ENCODE results near the gene TMCO4.

The TMCO4 gene

GRCh38 chr1:19644681-19645410 lies 154.9 kb downstream of the TMCO4 start:
- no peak overlapping the region for H3K4me3 ChIP-seq (IDR thresholded peaks at IDR 0.05; ENCODE audit: insufficient read depth, low read depth, low read length)
- H3K4me1 ChIP-seq (ENCODE audit: low read depth, poor library complexity, severe bottlenecking) = no peaks in the 10 kb centered on the region
- H3K36me3 ChIP-seq (ENCODE audit: insufficient read depth) = no peaks in the 10 kb centered on the region
- H3K27ac ChIP-seq = no peak overlapping the region
- no peaks in the 10 kb centered on the region for H3K79me2 ChIP-seq (ENCODE audit: insufficient read depth, low read depth)
- peaks cover 29% of the 10 kb centered on the region for H3K27me3 ChIP-seq (ENCODE audit: insufficient read depth, low read depth)
- no peak overlapping the region for H3K4me2 ChIP-seq
- H2AFZ ChIP-seq (ENCODE audit: low read depth) = no peak overlapping the region
- no peak overlapping the region for H3K9ac ChIP-seq
- no peak for TF ChIP-seq CTCF (conservative IDR thresholded peaks at IDR 0.05; ENCODE audit: low read depth, low read length)
- H4K20me1 ChIP-seq (ENCODE audit: insufficient read depth) = no peaks in the 10 kb centered on the region

GRCh38 chr1:19644395-19644680 lies 155.4 kb downstream of the TMCO4 start:
- H3K79me2 ChIP-seq (ENCODE audit: insufficient read depth, low read depth) = no peaks in the 10 kb centered on the region
- no peak overlapping the region for H2AFZ ChIP-seq (ENCODE audit: low read depth)
- H3K4me1 ChIP-seq (ENCODE audit: low read depth, poor library complexity, severe bottlenecking) = no peaks in the 10 kb centered on the region
- no peaks in the 10 kb centered on the region for H4K20me1 ChIP-seq (ENCODE audit: insufficient read depth)
- H3K4me2 ChIP-seq = no peak overlapping the region
- H3K36me3 ChIP-seq (ENCODE audit: insufficient read depth) = no peaks in the 10 kb centered on the region
- no peak overlapping the region for H3K9ac ChIP-seq
- no peak overlapping the region for H3K4me3 ChIP-seq (IDR thresholded peaks at IDR 0.05; ENCODE audit: insufficient read depth, low read depth, low read length)
- no peak overlapping the region for H3K27ac ChIP-seq
- H3K27me3 ChIP-seq (ENCODE audit: insufficient read depth, low read depth) = peaks cover 29% of the 10 kb centered on the region
- TF ChIP-seq CTCF (conservative IDR thresholded peaks at IDR 0.05; ENCODE audit: low read depth, low read length) = no peak

- peaks cover 29% of the 10 kb centered on the region for H3K27me3 ChIP-seq (ENCODE audit: insufficient read depth, low read depth)
- no peak for TF ChIP-seq CTCF (conservative IDR thresholded peaks at IDR 0.05; ENCODE audit: low read depth, low read length)
- H3K79me2 ChIP-seq (ENCODE audit: insufficient read depth, low read depth) = no peaks in the 10 kb centered on the region
- H3K4me1 ChIP-seq (ENCODE audit: low read depth, poor library complexity, severe bottlenecking) = no peaks in the 10 kb centered on the region
- H3K9ac ChIP-seq = no peak within 1 kb of the TSS
- no peak within 1 kb of the TSS for H3K4me2 ChIP-seq
- no peak within 1 kb of the TSS for H3K27ac ChIP-seq
- H2AFZ ChIP-seq (ENCODE audit: low read depth) = no peak within 1 kb of the TSS
- no peaks in the 10 kb centered on the region for H3K36me3 ChIP-seq (ENCODE audit: insufficient read depth)
- H3K4me3 ChIP-seq (IDR thresholded peaks at IDR 0.05; ENCODE audit: insufficient read depth, low read depth, low read length) = no peak within 1 kb of the TSS
- H4K20me1 ChIP-seq (ENCODE audit: insufficient read depth) = no peaks in the 10 kb centered on the region
Measured at GRCh38 chr1:19643602-19644394, 155.9 kb downstream of the TMCO4 start, which contains the start of gene NBL1. TSS of gene NBL1 (plus strand) at chr1:19644311. CDS start at chr1:19655031, 10,720 bp downstream.

GRCh38 chr1:19643121-19643520 lies 156.6 kb downstream of the TMCO4 start:
- Histone ChIP-seq H2AFZ (ENCODE audit: low read depth) (no peak overlapping the region), H3K27ac (no peak overlapping the region), H3K27me3 (ENCODE audit: insufficient read depth, low read depth) (peaks cover 29% of the 10 kb centered on the region), H3K36me3 (ENCODE audit: insufficient read depth) (no peaks in the 10 kb centered on the region), H3K4me3 (IDR thresholded peaks at IDR 0.05; ENCODE audit: insufficient read depth, low read depth, low read length) (no peak overlapping the region), H3K4me2 (no peak overlapping the region), H4K20me1 (ENCODE audit: insufficient read depth) (no peaks in the 10 kb centered on the region), H3K79me2 (ENCODE audit: insufficient read depth, low read depth) (no peaks in the 10 kb centered on the region), H3K9ac (no peak overlapping the region), H3K4me1 (ENCODE audit: low read depth, poor library complexity, severe bottlenecking) (no peaks in the 10 kb centered on the region)
- TF ChIP-seq CTCF (conservative IDR thresholded peaks at IDR 0.05; ENCODE audit: low read depth, low read length) = no peak
